A549 (cell line): ENCODE data around the gene RANBP17. TPM values are rescaled to one million over a fixed set of nuclear protein-coding genes. Genes with fewer than 3 reads are reported as not detected.

Experiments
- ATAC-seq, 2 experiments: fragments of 200-7000 bp in 1 of 2; fragments of >200 bp in 1 of 2; cut with Nextera tagmentation in 1 of 2; cut with Tn5 transposase in 1 of 2; 3 replicates each; pipeline versions ENCODE4 v1.8.0 to v1.9.1; 2018 to 2020; ENCODE audit warnings: mild to moderate bottlenecking in 1 of 2, moderate library complexity in 1 of 2
- CTCF ChIA-PET: fragments of 300-600 bp; sonication (Branson Sonifier 250); formaldehyde crosslinking; extraction: SDS; loops from one replicate; lab custom pipeline; 2021; ENCODE audit warnings: antibody characterized with exemption, inconsistent platforms; lab: Yijun Ruan, JAX
- POLR2A ChIA-PET: fragments of 350-600 bp; formaldehyde crosslinking; extraction: SDS; loops from one replicate; lab custom pipeline; 2021; ENCODE audit warnings: antibody characterized with exemption, inconsistent platforms; lab: Yijun Ruan, JAX
- DNase-seq, 2 experiments: peaks; one replicate each; pipeline versions ENCODE4 v3.0.0 to v3.0.0-alpha.2; 2011 to 2016; ENCODE audit warnings: low read depth in 1 of 2, low spot score in 1 of 2
- FAIRE-seq: peaks from 2 replicates; lab custom pipeline; 2011; peaks lifted over from hg19 to GRCh38; lab: Jason Lieb, UNC
- H3K27ac ChIP-seq, 2 experiments: fragments of >200 bp; sonication (Bioruptor Twin); formaldehyde crosslinking; 3 replicates each; pipeline ENCODE4 v1.5.1; 2016 to 2017
- H3K4me1 ChIP-seq: fragments of >200 bp; sonication (Bioruptor Twin); formaldehyde crosslinking; 3 replicates; pipeline ENCODE4 v1.6.1; 2016
- H3K4me2 ChIP-seq: fragments of >200 bp; sonication (Bioruptor Twin); formaldehyde crosslinking; 3 replicates; pipeline ENCODE4 v1.6.1; 2016
- H3K4me3 ChIP-seq: fragments of >200 bp; sonication (Bioruptor Twin); formaldehyde crosslinking; 3 replicates; pipeline ENCODE4 v1.5.1; 2016
- H3K9me3 ChIP-seq: fragments of >200 bp; sonication (Bioruptor Twin); formaldehyde crosslinking; 3 replicates; pipeline ENCODE4 v1.6.1; 2016
- BHLHE40 ChIP-seq: IDR thresholded peaks from 2 replicates; pipeline ENCODE4 v1.6.1; 2012; ENCODE audit warnings: low read depth, low read length, inconsistent platforms
- CBX2 ChIP-seq: fragments of 200-600 bp; sonication (generic); IDR thresholded peaks from 2 replicates; pipeline ENCODE4 v1.6.1; 2016; ENCODE audit warnings: low read depth, mild to moderate bottlenecking, borderline replicate concordance
- CBX8 ChIP-seq: fragments of 200-600 bp; sonication (generic); IDR thresholded peaks from 2 replicates; pipeline ENCODE4 v1.6.1; 2016
- CHD4 ChIP-seq: fragments of 200-600 bp; sonication (generic); IDR thresholded peaks from 2 replicates; pipeline ENCODE4 v1.6.1; 2016; ENCODE audit warnings: antibody characterized with exemption, mild to moderate bottlenecking, borderline replicate concordance
- EP300 ChIP-seq, 2 experiments: fragments of >200 bp; sonication (Bioruptor Twin); formaldehyde crosslinking; IDR thresholded peaks; 2 replicates in 1 of 2; 3 replicates in 1 of 2; pipeline ENCODE4 v1.6.1; 2016 to 2017
- ESRRA ChIP-seq: fragments of 150-350 bp; IDR thresholded peaks from 2 replicates; pipeline ENCODE4 v1.6.1; 2014; ENCODE audit warnings: mild to moderate bottlenecking, low read length, borderline replicate concordance
- FOXS1 ChIP-seq: fragments of 250-450 bp; sonication (Bioruptor Pico); IDR thresholded peaks from 2 replicates; pipeline ENCODE4 v1.5.0; 2020; ENCODE audit warnings: mild to moderate bottlenecking, moderate library complexity
- HDAC2 ChIP-seq: fragments of 200-600 bp; sonication (generic); IDR thresholded peaks from 2 replicates; pipeline ENCODE4 v1.6.1; 2016
- HEYL ChIP-seq: fragments of 250-450 bp; sonication (Bioruptor Pico); IDR thresholded peaks from 2 replicates; pipeline ENCODE4 v1.8.0; 2021; ENCODE audit warnings: mild to moderate bottlenecking, moderate library complexity
- JUN ChIP-seq, 2 experiments: fragments of >200 bp; sonication (Bioruptor Twin); formaldehyde crosslinking; IDR thresholded peaks; 2 replicates in 1 of 2; 3 replicates in 1 of 2; pipeline ENCODE4 v1.6.1; 2016 to 2017
- KDM1A ChIP-seq: fragments of 200-600 bp; sonication (generic); IDR thresholded peaks from 2 replicates; pipeline ENCODE4 v1.6.1; 2016; ENCODE audit warnings: low read depth, mild to moderate bottlenecking
- MAZ ChIP-seq: fragments of 150-350 bp; IDR thresholded peaks from 2 replicates; pipeline ENCODE4 v1.6.1; 2014; ENCODE audit warnings: antibody characterized with exemption, low read depth, low read length, borderline replicate concordance
- MYC ChIP-seq: IDR thresholded peaks from 2 replicates; pipeline ENCODE4 v1.6.1; 2012; ENCODE audit warnings: mild to moderate bottlenecking, inconsistent platforms, low read length, improper control_type of control experiment, borderline replicate concordance
- NR3C1 ChIP-seq: fragments of >200 bp; sonication (Bioruptor Twin); formaldehyde crosslinking; IDR thresholded peaks from 3 replicates; pipeline ENCODE4 v1.6.1; 2017
- POLR2A ChIP-seq: IDR thresholded peaks from 2 replicates; pipeline ENCODE4 v1.6.1; 2012; ENCODE audit warnings: mild to moderate bottlenecking, low read length
- RARB ChIP-seq: fragments of 250-450 bp; sonication (Bioruptor Pico); IDR thresholded peaks from 2 replicates; pipeline ENCODE4 v1.8.0; 2021; ENCODE audit warnings: mild to moderate bottlenecking, moderate library complexity
- RFX5 ChIP-seq: fragments of 450-650 bp; IDR thresholded peaks from 2 replicates; pipeline ENCODE4 v1.7.1; 2014; ENCODE audit warnings: antibody characterized with exemption, mild to moderate bottlenecking, moderate library complexity
- SMC3 ChIP-seq: fragments of >200 bp; sonication (Bioruptor Twin); formaldehyde crosslinking; IDR thresholded peaks from 3 replicates; pipeline ENCODE4 v1.6.1; 2018; ENCODE audit warnings: inconsistent platforms
- SREBF2 ChIP-seq: fragments of 450-650 bp; IDR thresholded peaks from 2 replicates; pipeline ENCODE4 v1.6.1; 2014; ENCODE audit warnings: mild to moderate bottlenecking, moderate library complexity
- USF2 ChIP-seq: fragments of 450-650 bp; IDR thresholded peaks from 2 replicates; pipeline ENCODE4 v1.6.1; 2014; ENCODE audit warnings: antibody characterized with exemption
- ZC3H11A ChIP-seq: fragments of 450-650 bp; IDR thresholded peaks from 2 replicates; pipeline ENCODE4 v1.6.1; 2014; ENCODE audit warnings: antibody characterized with exemption, mild to moderate bottlenecking
- ZSCAN20 ChIP-seq: fragments of 250-450 bp; sonication (Bioruptor Pico); IDR thresholded peaks from 2 replicates; pipeline ENCODE4 v1.8.0; 2022; ENCODE audit warnings: mild to moderate bottlenecking, moderate library complexity
- WGBS: methylation state at CpG from one replicate; pipeline ENCODE4 v1.1.6; 2017; ENCODE audit errors: missing lambda C conversion rate; 5-methylcytosine and 5-hydroxymethylcytosine counted together
- polyA plus RNA-seq, 4 experiments: library from polyadenylated mRNA; depleted of rRNA in 3 of 4; stranded (reverse); fragments of >200 nt; fragmentation: RNase III in 1 of 4; extraction: RNeasy Plus Mini Kit Qiagen cat#74134 plus additional on column Dnase treatment in 1 of 4; gene quantifications; 2 replicates in 3 of 4; 3 replicates in 1 of 4; pipeline ENCODE4 v1.2.3, GENCODE V29; 2011 to 2017
- TF ChIP-seq, protein P1 (sequence below): fragments of 250-450 bp; sonication (Bioruptor Pico); IDR thresholded peaks from 2 replicates; pipeline ENCODE4 v1.5.0; 2021; ENCODE audit warnings: mild to moderate bottlenecking, moderate library complexity, borderline replicate concordance
- TF ChIP-seq, protein P2 (sequence below): fragments of 200-600 bp; sonication (generic); IDR thresholded peaks from 2 replicates; pipeline ENCODE4 v1.6.1; 2016; ENCODE audit warnings: antibody characterized with exemption, mild to moderate bottlenecking, moderate library complexity
- TF ChIP-seq, protein P3 (sequence below): fragments of >200 bp; sonication (Bioruptor Twin); formaldehyde crosslinking; IDR thresholded peaks from 3 replicates; pipeline ENCODE4 v1.5.1; 2016

Gene RANBP17
- polyA plus RNA-seq, 2 of the 4 experiments (the other 2 are of a cell fraction): 3.4 to 9.2 TPM

- FAIRE-seq: no peak
- H3K4me1 ChIP-seq: peaks cover 9% of the 10 kb centered on the region
Observed at GRCh38 chr5:170860818-170861666, 776 bp upstream of the RANBP17 start.

GRCh38 chr5:170861667-170861916, 226 bp upstream of the RANBP17 start:
- CTCF ChIA-PET: no interaction called here
- WGBS: 1% methylated on average over 5 of the region's 26 CpGs
- peak overlapping the region; percentile 88 to 99 for H3K27ac ChIP-seq
- H3K4me1 ChIP-seq: peaks cover 9% of the 10 kb centered on the region
- peaks cover 30% of the 10 kb centered on the region for H3K9me3 ChIP-seq
- FAIRE-seq (no peak), ATAC-seq (no peak), DNase-seq (no peak)
- peak overlapping the region; percentile 96 for H3K4me2 ChIP-seq
- TF ChIP-seq ESRRA: no peak
- no peak for TF ChIP-seq JUN (IDR thresholded peaks at IDR 0.05)
- TF ChIP-seq KDM1A: 0 out of 2 replicates have a peak, but pooled peaks have one; percentile 4
- TF ChIP-seq FOXS1 (CRISPR knock-in tag): no peak
- no peak for TF ChIP-seq ZC3H11A
- no peak for TF ChIP-seq CBX2
- no peak for TF ChIP-seq USF2
- POLR2A ChIA-PET: no interaction called here
- peak overlapping the region; percentile 95 for H3K4me3 ChIP-seq

More at GRCh38 chr5:170860818-170861666, 776 bp upstream of the RANBP17 start:
- peak overlapping the region; percentile 96 for H3K4me2 ChIP-seq
- DNase-seq: peak in 1 of 2 experiments; percentile 5
- CTCF ChIA-PET: interaction anchor here (0.8 kb wide), 1 partner anchor 11 kb away, joined by 4 read pairs; no protein-coding TSS in a partner anchor
- 91% methylated on average over 5 of the region's 5 CpGs for WGBS
- no peak overlapping the region for H3K27ac ChIP-seq
- no peak; a peak in 1 of 6 replicates for ATAC-seq
- peaks cover 30% of the 10 kb centered on the region for H3K9me3 ChIP-seq
- TF ChIP-seq CHD4 (0 out of 2 replicates have a peak, but pooled peaks have one; percentile 24), KDM1A (no peak)
- TF ChIP-seq, all 56 proteins: peak for 1
- H3K4me3 ChIP-seq: peak overlapping the region; percentile 95
- POLR2A ChIA-PET: no interaction called here

GRCh38 chr5:170863646-170864045, 1.8 kb downstream of the RANBP17 start:
- POLR2A ChIA-PET: no interaction called here
- TF ChIP-seq CBX2 (no peak), HDAC2 (no peak), BHLHE40 (no peak), ZSCAN20 (CRISPR knock-in tag) (no peak), CBX8 (no peak), POLR2A (no peak), CHD4 (no peak), RARB (CRISPR knock-in tag) (no peak), SREBF2 (no peak), MAZ (no peak), SMC3 (no peak), RFX5 (no peak), HEYL (CRISPR knock-in tag) (no peak), EP300 (IDR thresholded peaks at IDR 0.05) (no peak), NR3C1 (no peak), MYC (no peak)
- TF ChIP-seq, protein P1, sequence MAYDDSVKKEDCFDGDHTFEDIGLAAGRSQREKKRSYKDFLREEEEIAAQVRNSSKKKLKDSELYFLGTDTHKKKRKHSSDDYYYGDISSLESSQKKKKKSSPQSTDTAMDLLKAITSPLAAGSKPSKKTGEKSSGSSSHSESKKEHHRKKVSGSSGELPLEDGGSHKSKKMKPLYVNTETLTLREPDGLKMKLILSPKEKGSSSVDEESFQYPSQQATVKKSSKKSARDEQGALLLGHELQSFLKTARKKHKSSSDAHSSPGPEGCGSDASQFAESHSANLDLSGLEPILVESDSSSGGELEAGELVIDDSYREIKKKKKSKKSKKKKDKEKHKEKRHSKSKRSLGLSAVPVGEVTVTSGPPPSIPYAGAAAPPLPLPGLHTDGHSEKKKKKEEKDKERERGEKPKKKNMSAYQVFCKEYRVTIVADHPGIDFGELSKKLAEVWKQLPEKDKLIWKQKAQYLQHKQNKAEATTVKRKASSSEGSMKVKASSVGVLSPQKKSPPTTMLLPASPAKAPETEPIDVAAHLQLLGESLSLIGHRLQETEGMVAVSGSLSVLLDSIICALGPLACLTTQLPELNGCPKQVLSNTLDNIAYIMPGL: no peak
- TF ChIP-seq, protein P2, sequence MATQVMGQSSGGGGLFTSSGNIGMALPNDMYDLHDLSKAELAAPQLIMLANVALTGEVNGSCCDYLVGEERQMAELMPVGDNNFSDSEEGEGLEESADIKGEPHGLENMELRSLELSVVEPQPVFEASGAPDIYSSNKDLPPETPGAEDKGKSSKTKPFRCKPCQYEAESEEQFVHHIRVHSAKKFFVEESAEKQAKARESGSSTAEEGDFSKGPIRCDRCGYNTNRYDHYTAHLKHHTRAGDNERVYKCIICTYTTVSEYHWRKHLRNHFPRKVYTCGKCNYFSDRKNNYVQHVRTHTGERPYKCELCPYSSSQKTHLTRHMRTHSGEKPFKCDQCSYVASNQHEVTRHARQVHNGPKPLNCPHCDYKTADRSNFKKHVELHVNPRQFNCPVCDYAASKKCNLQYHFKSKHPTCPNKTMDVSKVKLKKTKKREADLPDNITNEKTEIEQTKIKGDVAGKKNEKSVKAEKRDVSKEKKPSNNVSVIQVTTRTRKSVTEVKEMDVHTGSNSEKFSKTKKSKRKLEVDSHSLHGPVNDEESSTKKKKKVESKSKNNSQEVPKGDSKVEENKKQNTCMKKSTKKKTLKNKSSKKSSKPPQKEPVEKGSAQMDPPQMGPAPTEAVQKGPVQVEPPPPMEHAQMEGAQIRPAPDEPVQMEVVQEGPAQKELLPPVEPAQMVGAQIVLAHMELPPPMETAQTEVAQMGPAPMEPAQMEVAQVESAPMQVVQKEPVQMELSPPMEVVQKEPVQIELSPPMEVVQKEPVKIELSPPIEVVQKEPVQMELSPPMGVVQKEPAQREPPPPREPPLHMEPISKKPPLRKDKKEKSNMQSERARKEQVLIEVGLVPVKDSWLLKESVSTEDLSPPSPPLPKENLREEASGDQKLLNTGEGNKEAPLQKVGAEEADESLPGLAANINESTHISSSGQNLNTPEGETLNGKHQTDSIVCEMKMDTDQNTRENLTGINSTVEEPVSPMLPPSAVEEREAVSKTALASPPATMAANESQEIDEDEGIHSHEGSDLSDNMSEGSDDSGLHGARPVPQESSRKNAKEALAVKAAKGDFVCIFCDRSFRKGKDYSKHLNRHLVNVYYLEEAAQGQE: no peak
- TF ChIP-seq, protein P3, sequence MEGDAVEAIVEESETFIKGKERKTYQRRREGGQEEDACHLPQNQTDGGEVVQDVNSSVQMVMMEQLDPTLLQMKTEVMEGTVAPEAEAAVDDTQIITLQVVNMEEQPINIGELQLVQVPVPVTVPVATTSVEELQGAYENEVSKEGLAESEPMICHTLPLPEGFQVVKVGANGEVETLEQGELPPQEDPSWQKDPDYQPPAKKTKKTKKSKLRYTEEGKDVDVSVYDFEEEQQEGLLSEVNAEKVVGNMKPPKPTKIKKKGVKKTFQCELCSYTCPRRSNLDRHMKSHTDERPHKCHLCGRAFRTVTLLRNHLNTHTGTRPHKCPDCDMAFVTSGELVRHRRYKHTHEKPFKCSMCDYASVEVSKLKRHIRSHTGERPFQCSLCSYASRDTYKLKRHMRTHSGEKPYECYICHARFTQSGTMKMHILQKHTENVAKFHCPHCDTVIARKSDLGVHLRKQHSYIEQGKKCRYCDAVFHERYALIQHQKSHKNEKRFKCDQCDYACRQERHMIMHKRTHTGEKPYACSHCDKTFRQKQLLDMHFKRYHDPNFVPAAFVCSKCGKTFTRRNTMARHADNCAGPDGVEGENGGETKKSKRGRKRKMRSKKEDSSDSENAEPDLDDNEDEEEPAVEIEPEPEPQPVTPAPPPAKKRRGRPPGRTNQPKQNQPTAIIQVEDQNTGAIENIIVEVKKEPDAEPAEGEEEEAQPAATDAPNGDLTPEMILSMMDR: no peak
- Histone ChIP-seq H3K4me1 (peaks cover 9% of the 10 kb centered on the region), H3K9me3 (peaks cover 28% of the 10 kb centered on the region), H3K4me3 (no peak overlapping the region), H3K27ac (no peak overlapping the region), H3K4me2 (peak overlapping the region; percentile 96)
- DNase-seq (no peak), ATAC-seq (no peak), FAIRE-seq (no peak)
- CTCF ChIA-PET: no interaction called here
- WGBS: 92% methylated on average over 3 of the region's 3 CpGs
